ENCODE data around the gene TTC28.

GRCh38 chr22:28333088-28333487 lies 346.6 kb downstream of the TTC28 start:
- TF ChIP-seq CTCF (IDR thresholded peaks at IDR 0.05; ENCODE audit: extremely low read depth in 1 of 2, insufficient read depth in 1 of 2, low read depth in 1 of 2, low read length in 2 of 2) (no peak), EZH2 (IDR thresholded peaks at IDR 0.05; ENCODE audit: borderline replicate concordance, low read depth, low read length, severe bottlenecking) (no peak), POLR2A (IDR thresholded peaks at IDR 0.05; ENCODE audit: low read depth, low read length) (no peak), MAX (IDR thresholded peaks at IDR 0.05; ENCODE audit: insufficient read depth, insufficient read length) (no peak), POLR2AphosphoS5 (IDR thresholded peaks at IDR 0.05; ENCODE audit: insufficient read depth, low read depth, low read length) (no peak), FOS (IDR thresholded peaks at IDR 0.05; ENCODE audit: borderline replicate concordance, insufficient read depth, low read length) (no peak), GATA2 (IDR thresholded peaks at IDR 0.05; ENCODE audit: insufficient read depth, insufficient read length, low read depth, low read length) (no peak), JUN (IDR thresholded peaks at IDR 0.05; ENCODE audit: borderline replicate concordance, insufficient read depth, insufficient read length, low read depth) (no peak)

Data from endothelial cell of umbilical vein (primary cell).